Sigmoid colon (tissue), 7 donors: ENCODE results near the gene AMER3. TPM values are rescaled to one million over a fixed set of nuclear protein-coding genes. Genes with fewer than 3 reads are reported as not detected.

Experiments
- DNase-seq: peaks from one replicate; pipeline ENCODE4 v3.0.0-alpha.2; 2019
- H3K27ac ChIP-seq, 4 donors: fragments of 200-600 bp; sonication (generic); one replicate each; pipeline ENCODE4 v1.5.1; 2016 to 2019; ENCODE audit warnings: mild to moderate bottlenecking in 1 of 4
- H3K27me3 ChIP-seq, 3 donors: fragments of 200-600 bp; sonication (generic); one replicate each; pipeline ENCODE4 v1.5.1; 2019; ENCODE audit warnings: mild to moderate bottlenecking in 1 of 3
- H3K36me3 ChIP-seq, 4 donors: fragments of 200-600 bp; sonication (generic); one replicate each; pipeline ENCODE4 v1.5.1; 2016 to 2019
- H3K4me1 ChIP-seq, 4 donors: fragments of 200-600 bp; sonication (generic); one replicate each; pipeline ENCODE4 v1.5.1; 2017 to 2019
- H3K4me3 ChIP-seq, 4 donors: fragments of 200-600 bp; sonication (generic); one replicate each; pipeline ENCODE4 v1.5.1; 2017 to 2019; ENCODE audit warnings: mild to moderate bottlenecking in 2 of 4, moderate library complexity in 1 of 4
- H3K9me3 ChIP-seq, 4 donors: fragments of 200-600 bp in 3 of 4; sonication (generic) in 3 of 4; one replicate each; pipeline versions ENCODE4 v1.5.1 to v1.6.1; 2013 to 2019
- CTCF ChIP-seq, 4 experiments: fragments of 450-650 bp in 3 of 4; fragments of 200-600 bp in 1 of 4; IDR thresholded peaks; one replicate each; pipeline ENCODE4 v1.5.1; 2016 to 2019; ENCODE audit warnings: antibody characterized with exemption in 4 of 4, mild to moderate bottlenecking in 3 of 4, moderate library complexity in 2 of 4
- EP300 ChIP-seq, 4 donors: sonication (generic); formaldehyde crosslinking; IDR thresholded peaks; one replicate each; pipeline ENCODE4 v1.6.1; 2017; ENCODE audit warnings: antibody characterized with exemption in 4 of 4
- POLR2A ChIP-seq, 2 donors: fragments of 450-650 bp; IDR thresholded peaks; one replicate each; pipeline ENCODE4 v1.6.1; 2016; ENCODE audit warnings: antibody characterized with exemption in 2 of 2, mild to moderate bottlenecking in 2 of 2, moderate library complexity in 2 of 2
- POLR2AphosphoS5 ChIP-seq, 4 donors: sonication (generic); formaldehyde crosslinking; IDR thresholded peaks; one replicate each; pipeline ENCODE4 v1.6.1; 2017; ENCODE audit warnings: antibody characterized with exemption in 4 of 4
- WGBS, 2 donors: extraction: QIAGEN DNeasy Blood & Tissue Kit; methylation state at CpG; one replicate each; pipeline ENCODE4 v1.1.7; 2013; 5-methylcytosine and 5-hydroxymethylcytosine counted together
- intact Hi-C: fragments of 100-400 bp; cut with DNase I; formaldehyde crosslinking; loops from one replicate; pipeline ENCODE4 v1.15.1; 2023
- polyA plus RNA-seq, 3 donors: library from polyadenylated mRNA; stranded (reverse); fragments of 200-250 nt; gene quantifications; one replicate each; pipeline ENCODE4 v1.2.3, GENCODE V29; 2013
- total RNA-seq, 4 donors: library from RNA; depleted of rRNA; stranded (reverse); fragments of >200 nt; gene quantifications; one replicate each; pipeline ENCODE4 v1.1.0, GENCODE V29; 2016
- donor health status: healthy with polysubstance abuse.
- donor health status: Bipolar disorder and iron deficiency.
- donor health status: healthy.

AMER3 gene
- total and polyA plus RNA-seq, 7 donors: under 0.01 to 1.4 (median 0.28) TPM; not detected in 2

- Histone ChIP-seq H3K4me1 (no peaks in the 10 kb centered on the region), H3K9me3 (no peaks in the 10 kb centered on the region), H3K4me3 (no peak overlapping the region), H3K27me3 (no peaks in the 10 kb centered on the region), H3K36me3 (no peaks in the 10 kb centered on the region), H3K27ac (no peak overlapping the region)
- TF ChIP-seq EP300 (IDR thresholded peaks at IDR 0.05) (no peak), CTCF (IDR thresholded peaks at IDR 0.05) (no peak), POLR2AphosphoS5 (IDR thresholded peaks at IDR 0.05) (no peak), POLR2A (IDR thresholded peaks at IDR 0.05) (no peak)
- intact Hi-C loops: no loop called here
- no peak for DNase-seq
- WGBS, 2 donors: 46 to 55% methylated on average over 4 of the region's 4 CpGs
Observed at GRCh38 chr2:130776550-130776949, 21.2 kb downstream of the AMER3 start.

- TF ChIP-seq CTCF (IDR thresholded peaks at IDR 0.05) (no peak), EP300 (IDR thresholded peaks at IDR 0.05) (no peak), POLR2A (IDR thresholded peaks at IDR 0.05) (no peak), POLR2AphosphoS5 (IDR thresholded peaks at IDR 0.05) (no peak)
- intact Hi-C loops: no loop called here
- H3K4me1 ChIP-seq: no peaks in the 10 kb centered on the region
- no peak overlapping the region for H3K4me3 ChIP-seq
- 91 to 94% methylated on average over 9 of the region's 9 CpGs for WGBS, 2 donors
- no peaks in the 10 kb centered on the region for H3K27me3 ChIP-seq
- DNase-seq: no peak
- H3K9me3 ChIP-seq: no peaks in the 10 kb centered on the region
- no peaks in the 10 kb centered on the region for H3K36me3 ChIP-seq
- H3K27ac ChIP-seq: no peak overlapping the region
Observed at GRCh38 chr2:130778781-130779180, 23.4 kb downstream of the AMER3 start.

GRCh38 chr2:130785466-130786055, 30.2 kb downstream of the AMER3 start:
- intact Hi-C loops: no loop called here
- Histone ChIP-seq H3K27ac (no peak overlapping the region), H3K9me3 (no peaks in the 10 kb centered on the region), H3K4me1 (no peaks in the 10 kb centered on the region), H3K36me3 (no peaks in the 10 kb centered on the region), H3K4me3 (no peak overlapping the region), H3K27me3 (no peaks in the 10 kb centered on the region)
- DNase-seq: no peak
- WGBS, 2 donors: 86 to 91% methylated on average over 12 of the region's 12 CpGs
- TF ChIP-seq EP300 (IDR thresholded peaks at IDR 0.05) (no peak), POLR2A (IDR thresholded peaks at IDR 0.05) (no peak), CTCF (IDR thresholded peaks at IDR 0.05) (no peak), POLR2AphosphoS5 (IDR thresholded peaks at IDR 0.05) (no peak)

GRCh38 chr2:130786076-130786475, 30.7 kb downstream of the AMER3 start:
- intact Hi-C loops: no loop called here
- Histone ChIP-seq H3K4me1 (no peaks in the 10 kb centered on the region), H3K9me3 (no peaks in the 10 kb centered on the region), H3K27me3 (no peaks in the 10 kb centered on the region), H3K27ac (no peak overlapping the region), H3K36me3 (no peaks in the 10 kb centered on the region), H3K4me3 (no peak overlapping the region)
- TF ChIP-seq EP300 (IDR thresholded peaks at IDR 0.05) (no peak), CTCF (IDR thresholded peaks at IDR 0.05) (no peak), POLR2AphosphoS5 (IDR thresholded peaks at IDR 0.05) (no peak), POLR2A (IDR thresholded peaks at IDR 0.05) (no peak)
- DNase-seq: no peak
- 90 to 95% methylated on average over 6 of the region's 6 CpGs for WGBS, 2 donors

- Histone ChIP-seq H3K4me1 (no peaks in the 10 kb centered on the region), H3K36me3 (no peaks in the 10 kb centered on the region), H3K27ac (no peak overlapping the region), H3K9me3 (no peaks in the 10 kb centered on the region), H3K27me3 (no peaks in the 10 kb centered on the region), H3K4me3 (no peak overlapping the region)
- TF ChIP-seq EP300 (IDR thresholded peaks at IDR 0.05) (no peak), CTCF (IDR thresholded peaks at IDR 0.05) (no peak), POLR2A (IDR thresholded peaks at IDR 0.05) (no peak), POLR2AphosphoS5 (IDR thresholded peaks at IDR 0.05) (no peak)
- intact Hi-C loops: no loop called here
- no peak for DNase-seq
- WGBS, 2 donors: 89 to 91% methylated on average over 17 of the region's 17 CpGs
Observed at GRCh38 chr2:130787841-130788240, 32.5 kb downstream of the AMER3 start.
